ENCODE results near the gene LY6G5C. TPM values are rescaled to one million over a fixed set of nuclear protein-coding genes. Genes with fewer than 3 reads are reported as not detected.

The LY6G5C gene
- total and polyA plus RNA-seq, 4 donors: 1.2 to 5.9 (median 3.3) TPM

GRCh38 chr6:31687860-31688693 is 7.2 kb upstream of the LY6G5C start:
- WGBS, 2 donors: 73 to 80% methylated on average over 14 of the region's 14 CpGs
- Histone ChIP-seq H3K36me3 (ENCODE audit: control insufficient read depth in 1 of 2, insufficient read depth in 2 of 2, low read length in 1 of 2) (peaks cover 0 to 6% of the 10 kb centered on the region in 2 donors), H3K4me1 (ENCODE audit: control insufficient read depth in 1 of 2, insufficient read depth in 2 of 2, low read length in 2 of 2) (no peaks in the 10 kb centered on the region), H3K27ac (ENCODE audit: low read depth in 1 of 2, low read length in 2 of 2) (no peak overlapping the region), H3K27me3 (ENCODE audit: control insufficient read depth in 1 of 2, insufficient read depth in 2 of 2, low read length in 1 of 2) (no peaks in the 10 kb centered on the region), H3K4me3 (ENCODE audit: low read length in 2 of 2) (no peak overlapping the region), H3K9me3 (ENCODE audit: control insufficient read depth, low read length) (no peaks in the 10 kb centered on the region)
- DNase-seq (no peak), ATAC-seq (ENCODE audit: low FRiP score) (no peak)
- intact Hi-C loops (cut with DNase I): loop anchor here (10.0 kb wide), 2 partner anchors 147 to 177 kb away; partner anchors contain the start of gene NEU1 (in 1 of the 2)

- no peak overlapping the region for H3K4me3 ChIP-seq (ENCODE audit: low read length in 2 of 2)
- intact Hi-C loops (cut with DNase I): loop anchor here (10.0 kb wide), 2 partner anchors 147 to 177 kb away; partner anchors contain the start of gene NEU1 (in 1 of the 2)
- H3K9me3 ChIP-seq (ENCODE audit: control insufficient read depth, low read length): no peaks in the 10 kb centered on the region
- ATAC-seq (ENCODE audit: low FRiP score): no peak
- 84 to 87% methylated on average over 8 of the region's 8 CpGs for WGBS, 2 donors
- no peaks in the 10 kb centered on the region for H3K27me3 ChIP-seq (ENCODE audit: control insufficient read depth in 1 of 2, insufficient read depth in 2 of 2, low read length in 1 of 2)
- no peaks in the 10 kb centered on the region for H3K4me1 ChIP-seq (ENCODE audit: control insufficient read depth in 1 of 2, insufficient read depth in 2 of 2, low read length in 2 of 2)
- DNase-seq: no peak
- H3K27ac ChIP-seq (ENCODE audit: low read depth in 1 of 2, low read length in 2 of 2): no peak overlapping the region
- H3K36me3 ChIP-seq (ENCODE audit: control insufficient read depth in 1 of 2, insufficient read depth in 2 of 2, low read length in 1 of 2): peaks cover 0 to 6% of the 10 kb centered on the region in 2 donors
Measured at GRCh38 chr6:31687321-31687720, 6.5 kb upstream of the LY6G5C start.

GRCh38 chr6:31686483-31686882 is 5.6 kb upstream of the LY6G5C start:
- Histone ChIP-seq H3K4me3 (ENCODE audit: low read length in 2 of 2) (no peak overlapping the region), H3K27ac (ENCODE audit: low read depth in 1 of 2, low read length in 2 of 2) (no peak overlapping the region), H3K4me1 (ENCODE audit: control insufficient read depth in 1 of 2, insufficient read depth in 2 of 2, low read length in 2 of 2) (no peaks in the 10 kb centered on the region), H3K9me3 (ENCODE audit: control insufficient read depth, low read length) (no peaks in the 10 kb centered on the region), H3K27me3 (ENCODE audit: control insufficient read depth in 1 of 2, insufficient read depth in 2 of 2, low read length in 1 of 2) (no peaks in the 10 kb centered on the region), H3K36me3 (ENCODE audit: control insufficient read depth in 1 of 2, insufficient read depth in 2 of 2, low read length in 1 of 2) (peaks cover 0 to 3% of the 10 kb centered on the region in 2 donors)
- intact Hi-C loops (cut with DNase I): loop anchor here (10.0 kb wide), 2 partner anchors 148 to 178 kb away; partner anchors contain the start of gene NEU1 (in 1 of the 2)
- 79 to 80% methylated on average over 5 of the region's 5 CpGs for WGBS, 2 donors
- ATAC-seq (ENCODE audit: low FRiP score) (no peak), DNase-seq (no peak)

- WGBS, 2 donors: 76 to 80% methylated on average over 13 of the region's 13 CpGs
- H3K27ac ChIP-seq (ENCODE audit: low read depth in 1 of 2, low read length in 2 of 2): no peak overlapping the region
- H3K36me3 ChIP-seq (ENCODE audit: control insufficient read depth in 1 of 2, insufficient read depth in 2 of 2, low read length in 1 of 2): peaks cover 0 to 3% of the 10 kb centered on the region in 2 donors
- no peak for ATAC-seq (ENCODE audit: low FRiP score)
- intact Hi-C loops (cut with DNase I): loop anchor here (5.0 to 10.0 kb wide), 5 partner anchors 89 to 269 kb away; partner anchors contain the start of genes EHMT2 (in 1 of the 2) and NEU1 (in 1 of the 2)
- no peaks in the 10 kb centered on the region for H3K27me3 ChIP-seq (ENCODE audit: control insufficient read depth in 1 of 2, insufficient read depth in 2 of 2, low read length in 1 of 2)
- H3K4me3 ChIP-seq (ENCODE audit: low read length in 2 of 2): no peak overlapping the region
- DNase-seq: no peak
- H3K4me1 ChIP-seq (ENCODE audit: control insufficient read depth in 1 of 2, insufficient read depth in 2 of 2, low read length in 2 of 2): no peaks in the 10 kb centered on the region
- no peaks in the 10 kb centered on the region for H3K9me3 ChIP-seq (ENCODE audit: control insufficient read depth, low read length)
Measured at GRCh38 chr6:31683591-31683990, 2.7 kb upstream of the LY6G5C start.

GRCh38 chr6:31681135-31681671 is 336 bp upstream of the LY6G5C start:
- intact Hi-C loops (cut with DNase I): loop anchor here (2.0 to 10.0 kb wide), 7 partner anchors 48 to 271 kb away; partner anchors contain the start of genes DDAH2 (in 1 of the 2), EHMT2 (in 1 of the 2) and NEU1 (in 1 of the 2)
- Histone ChIP-seq H3K9me3 (ENCODE audit: control insufficient read depth, low read length) (no peaks in the 10 kb centered on the region), H3K4me3 (ENCODE audit: low read length in 2 of 2) (peak overlapping the region in 1 of 2 donors; percentile 56), H3K27me3 (ENCODE audit: control insufficient read depth in 1 of 2, insufficient read depth in 2 of 2, low read length in 1 of 2) (no peaks in the 10 kb centered on the region), H3K4me1 (ENCODE audit: control insufficient read depth in 1 of 2, insufficient read depth in 2 of 2, low read length in 2 of 2) (no peaks in the 10 kb centered on the region), H3K27ac (ENCODE audit: low read depth in 1 of 2, low read length in 2 of 2) (no peak overlapping the region), H3K36me3 (ENCODE audit: control insufficient read depth in 1 of 2, insufficient read depth in 2 of 2, low read length in 1 of 2) (peaks cover 0 to under 1% of the 10 kb centered on the region in 2 donors)
- 1% methylated on average over 40 of the region's 40 CpGs for WGBS, 2 donors
- peak; percentile 79 for ATAC-seq (ENCODE audit: low FRiP score)
- peak; percentile 68 to 85 for DNase-seq

GRCh38 chr6:31677955-31678354 is 2.9 kb downstream of the LY6G5C start:
- no peaks in the 10 kb centered on the region for H3K27me3 ChIP-seq (ENCODE audit: control insufficient read depth in 1 of 2, insufficient read depth in 2 of 2, low read length in 1 of 2)
- no peaks in the 10 kb centered on the region for H3K9me3 ChIP-seq (ENCODE audit: control insufficient read depth, low read length)
- no peaks in the 10 kb centered on the region for H3K4me1 ChIP-seq (ENCODE audit: control insufficient read depth in 1 of 2, insufficient read depth in 2 of 2, low read length in 2 of 2)
- intact Hi-C loops (cut with DNase I): no loop called here
- no peak overlapping the region for H3K27ac ChIP-seq (ENCODE audit: low read depth in 1 of 2, low read length in 2 of 2)
- WGBS, 2 donors: 73 to 76% methylated on average over 8 of the region's 8 CpGs
- H3K4me3 ChIP-seq (ENCODE audit: low read length in 2 of 2): no peak overlapping the region
- ATAC-seq (ENCODE audit: low FRiP score) (no peak), DNase-seq (no peak)
- H3K36me3 ChIP-seq (ENCODE audit: control insufficient read depth in 1 of 2, insufficient read depth in 2 of 2, low read length in 1 of 2): no peaks in the 10 kb centered on the region

- H3K27me3 ChIP-seq (ENCODE audit: control insufficient read depth in 1 of 2, insufficient read depth in 2 of 2, low read length in 1 of 2): no peaks in the 10 kb centered on the region
- H3K4me1 ChIP-seq (ENCODE audit: control insufficient read depth in 1 of 2, insufficient read depth in 2 of 2, low read length in 2 of 2): no peaks in the 10 kb centered on the region
- no peak overlapping the region for H3K27ac ChIP-seq (ENCODE audit: low read depth in 1 of 2, low read length in 2 of 2)
- H3K9me3 ChIP-seq (ENCODE audit: control insufficient read depth, low read length): no peaks in the 10 kb centered on the region
- WGBS, 2 donors: 52 to 60% methylated on average over 6 of the region's 6 CpGs
- no peak overlapping the region for H3K4me3 ChIP-seq (ENCODE audit: low read length in 2 of 2)
- intact Hi-C loops (cut with DNase I): no loop called here
- peaks cover 0 to 1% of the 10 kb centered on the region in 2 donors for H3K36me3 ChIP-seq (ENCODE audit: control insufficient read depth in 1 of 2, insufficient read depth in 2 of 2, low read length in 1 of 2)
- ATAC-seq (ENCODE audit: low FRiP score) (no peak), DNase-seq (no peak)
Measured at GRCh38 chr6:31676904-31677303, 4.0 kb downstream of the LY6G5C start.

GRCh38 chr6:31676322-31676903 is 4.5 kb downstream of the LY6G5C start:
- DNase-seq (no peak), ATAC-seq (ENCODE audit: low FRiP score) (no peak)
- Histone ChIP-seq H3K27me3 (ENCODE audit: control insufficient read depth in 1 of 2, insufficient read depth in 2 of 2, low read length in 1 of 2) (no peaks in the 10 kb centered on the region), H3K27ac (ENCODE audit: low read depth in 1 of 2, low read length in 2 of 2) (no peak overlapping the region), H3K9me3 (ENCODE audit: control insufficient read depth, low read length) (no peaks in the 10 kb centered on the region), H3K4me3 (ENCODE audit: low read length in 2 of 2) (no peak overlapping the region), H3K4me1 (ENCODE audit: control insufficient read depth in 1 of 2, insufficient read depth in 2 of 2, low read length in 2 of 2) (no peaks in the 10 kb centered on the region), H3K36me3 (ENCODE audit: control insufficient read depth in 1 of 2, insufficient read depth in 2 of 2, low read length in 1 of 2) (peaks cover 0 to 1% of the 10 kb centered on the region in 2 donors)
- WGBS, 2 donors: 72 to 79% methylated on average over 4 of the region's 4 CpGs
- intact Hi-C loops (cut with DNase I): no loop called here

Measured in aorta (tissue), 5 donors.